Astrocyte of the cerebellum (primary cell): ENCODE results near the gene PPFIA2.
A peak's percentile ranks its signal among the peaks of the same experiment; 100 is the strongest.

Experiments used
- DNase-seq: peaks from one replicate; pipeline ENCODE4 v3.0.0-alpha.2; 2011; ENCODE audit warnings: low read depth
- H3K4me3 ChIP-seq: 2 replicates; pipeline ENCODE4 v1.5.1; 2011; ENCODE audit warnings: mild to moderate bottlenecking, low read depth, low read length, moderate library complexity
- CTCF ChIP-seq: IDR thresholded peaks from 2 replicates; pipeline ENCODE4 v1.5.1; 2012; ENCODE audit warnings: low read length, low read depth, moderate library complexity, mild to moderate bottlenecking; ENCODE audit errors: missing control alignments
- in situ Hi-C: cut with HindIII; loops from 2 replicates; pipeline ENCODE4 v1.10.0; 2017; ENCODE audit warnings: low sequenced_read_pairs

The PPFIA2 gene

DNA sequence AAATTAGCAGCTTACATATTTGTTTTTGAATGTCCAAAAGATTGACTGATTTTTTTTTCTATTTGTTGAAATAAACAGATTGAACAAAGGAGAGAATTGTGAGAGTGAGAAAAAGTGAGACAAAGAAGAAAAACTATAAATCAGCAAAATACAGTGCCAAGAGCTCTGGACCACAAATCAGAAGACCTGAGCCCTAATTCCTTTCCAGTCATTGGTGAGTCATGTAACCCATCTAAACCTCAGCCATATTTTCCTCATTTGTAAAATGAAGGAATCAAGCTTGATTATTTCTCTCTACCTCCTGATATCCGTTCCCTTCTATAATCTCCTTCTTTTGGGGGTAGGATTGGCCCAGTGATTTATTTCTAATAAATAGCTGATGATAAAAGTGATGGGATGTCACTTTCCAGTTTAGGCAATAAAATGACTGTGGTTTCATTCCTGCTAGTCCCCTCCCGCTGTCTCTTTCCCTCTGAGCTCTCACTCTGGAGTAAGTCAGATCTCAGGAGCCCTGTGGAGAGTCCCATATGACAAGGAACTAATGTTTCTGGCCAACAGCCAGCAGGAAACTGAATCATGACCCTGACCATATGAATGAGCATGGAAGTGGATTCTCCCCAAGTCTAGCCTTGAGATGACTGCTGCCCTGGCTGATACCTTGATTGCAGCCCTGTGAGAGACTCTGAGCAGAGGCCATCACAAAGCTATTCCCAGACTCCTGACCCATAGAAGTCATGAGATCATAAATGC is 462.4 kb downstream of the PPFIA2 start:
- in situ Hi-C loops, result no loop called here
- peak; percentile 73 for DNase-seq
- TF ChIP-seq CTCF, result no peak
- H3K4me3 ChIP-seq, result no peak overlapping the region

GRCh38 chr12:81295251-81295650 is 463.9 kb downstream of the PPFIA2 start:
- H3K4me3 ChIP-seq, result no peak overlapping the region
- TF ChIP-seq CTCF, result no peak
- DNase-seq, result no peak
- in situ Hi-C loops, result no loop called here

GRCh38 chr12:81294325-81295190 is 464.6 kb downstream of the PPFIA2 start:
- in situ Hi-C loops, result no loop called here
- no peak for DNase-seq
- H3K4me3 ChIP-seq, result no peak overlapping the region
- no peak for TF ChIP-seq CTCF

DNA sequence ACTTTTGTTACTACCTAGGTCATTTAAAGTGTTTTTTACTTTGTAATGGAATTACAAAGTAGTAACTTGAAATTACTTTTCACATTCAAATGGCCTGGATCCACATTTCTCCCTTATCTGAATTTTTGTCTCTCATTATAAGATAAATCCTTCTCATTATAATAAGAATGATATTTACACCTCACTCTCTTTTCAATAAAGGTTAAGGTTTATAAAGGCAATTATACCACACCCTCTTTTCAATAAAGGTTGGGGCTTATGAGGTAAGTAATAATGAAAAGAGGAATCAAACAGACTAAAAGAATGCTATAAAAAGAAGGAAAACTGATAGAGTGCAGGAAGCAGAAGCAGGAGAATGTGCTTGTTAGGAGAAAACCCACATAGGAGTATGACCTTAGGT is 470.5 kb downstream of the PPFIA2 start:
- TF ChIP-seq CTCF, result no peak
- in situ Hi-C loops, result no loop called here
- H3K4me3 ChIP-seq, result no peak overlapping the region
- DNase-seq, result no peak

DNA sequence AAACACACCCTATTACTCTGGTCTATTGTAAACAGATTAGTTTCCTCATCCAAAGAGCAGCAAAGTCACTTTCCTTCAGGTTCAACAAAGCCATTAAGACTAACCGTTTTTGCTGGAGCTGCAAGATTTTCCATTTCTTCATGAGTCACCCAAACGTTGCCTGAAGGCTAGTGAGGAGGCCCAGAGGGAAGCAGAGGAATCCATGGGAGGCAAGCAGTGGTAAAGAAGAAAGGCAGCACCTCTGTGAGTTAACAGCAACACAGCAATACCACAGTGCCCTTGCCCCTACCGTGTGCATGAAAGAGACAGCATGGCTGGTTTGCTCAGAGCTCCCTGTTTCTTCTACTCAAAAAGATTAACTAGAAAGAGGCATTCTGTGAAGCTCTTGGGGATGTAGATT is 475.0 kb downstream of the PPFIA2 start:
- no peak for DNase-seq
- TF ChIP-seq CTCF, result no peak
- no peak overlapping the region for H3K4me3 ChIP-seq
- in situ Hi-C loops, result no loop called here

GRCh38 chr12:81274637-81275529 is 484.3 kb downstream of the PPFIA2 start:
- no peak overlapping the region for H3K4me3 ChIP-seq
- no peak for TF ChIP-seq CTCF
- no peak for DNase-seq
- in situ Hi-C loops, result no loop called here
